Kidney (tissue), 14 donors: ENCODE measurements around the gene ZMIZ2. TPM values are rescaled to one million over a fixed set of nuclear protein-coding genes. Genes with fewer than 3 reads are reported as not detected.

Source experiments
- DNase-seq, 5 donors: peaks; one replicate each; pipeline ENCODE4 v3.0.0-alpha.2; 2013 to 2020
- FAIRE-seq: peaks from 2 replicates; lab custom pipeline; 2012; peaks lifted over from hg19 to GRCh38; lab: Jason Lieb, UNC
- H3K27ac ChIP-seq, 2 donors: one replicate each; pipeline ENCODE4 v1.7.0; 2013; ENCODE audit warnings: low read depth in 2 of 2, low read length in 2 of 2, inconsistent platforms in 1 of 2
- H3K27me3 ChIP-seq: one replicate; pipeline ENCODE4 v1.7.1; 2013; ENCODE audit warnings: low read length, inconsistent platforms; ENCODE audit not compliant: control insufficient read depth, insufficient read depth
- H3K36me3 ChIP-seq, 3 donors: one replicate each; pipeline versions ENCODE4 v1.7.0 to v1.7.1; 2013; ENCODE audit warnings: low read length in 3 of 3, control low read depth in 1 of 3, inconsistent platforms in 1 of 3; ENCODE audit not compliant: insufficient read depth in 3 of 3, control insufficient read depth in 2 of 3
- H3K4me1 ChIP-seq, 3 donors: one replicate each; pipeline versions ENCODE4 v1.7.0 to v1.7.1; 2013; ENCODE audit warnings: low read length in 3 of 3, inconsistent platforms in 1 of 3, low read depth in 1 of 3; ENCODE audit not compliant: control insufficient read depth in 2 of 3, insufficient read depth in 2 of 3
- H3K4me3 ChIP-seq, 3 donors: one replicate each; pipeline versions ENCODE4 v1.7.0 to v1.8.1; 2013; ENCODE audit warnings: low read length in 3 of 3, control low read depth in 1 of 3, inconsistent platforms in 1 of 3
- H3K9ac ChIP-seq, 3 donors: one replicate each; pipeline versions ENCODE4 v1.7.0 to v1.7.1; 2013; ENCODE audit warnings: low read length in 3 of 3, control low read depth in 1 of 3, inconsistent platforms in 1 of 3
- H3K9me3 ChIP-seq, 3 donors: one replicate each; pipeline versions ENCODE4 v1.7.0 to v1.7.1; 2013; ENCODE audit warnings: low read length in 3 of 3, control low read depth in 1 of 3, inconsistent platforms in 1 of 3; ENCODE audit not compliant: control insufficient read depth in 2 of 3, insufficient read depth in 1 of 3
- CTCF ChIP-seq: IDR thresholded peaks from 3 replicates; pipeline ENCODE4 v1.5.1; 2012; ENCODE audit warnings: mild to moderate bottlenecking, moderate library complexity, borderline replicate concordance; ENCODE audit not compliant: insufficient read depth; ENCODE audit errors: extremely low read depth
- intact Hi-C: fragments of 100-400 bp; cut with DNase I; formaldehyde crosslinking; loops from one replicate; pipeline ENCODE4 v1.11.1; 2022
- polyA plus RNA-seq: library from polyadenylated mRNA; stranded (reverse); fragments of 350-450 nt; fragmentation: Illumina TruSeq; extraction: RNeasy Lipid Tissue Mini Kit (QIAGEN cat#74804); gene quantifications from one replicate; pipeline ENCODE4 v1.2.3, GENCODE V29; 2014; ENCODE audit warnings: low read depth, low replicate concordance; ENCODE audit not compliant: insufficient read depth
- total RNA-seq: library from RNA; stranded (reverse); fragmentation: NEBNext Ultra II Directional; extraction: Animal tissue kit (Norgen Biotek cat#: 25700); gene quantifications from one replicate; pipeline ENCODE4 v1.2.1, GENCODE V29; 2021
- donor health status: control.
- donor health status: control.
- donor health status: control.
- donor health status: control.
- donor health status: control.
- donor health status: DM: yes; HTN: yes; CAD: no.
- donor health status: Normal renal cell carcinoma (clear cell type).

The ZMIZ2 gene
- total and polyA plus RNA-seq, 2 donors from 2014 or later = 30.5 to 127 TPM

DNA sequence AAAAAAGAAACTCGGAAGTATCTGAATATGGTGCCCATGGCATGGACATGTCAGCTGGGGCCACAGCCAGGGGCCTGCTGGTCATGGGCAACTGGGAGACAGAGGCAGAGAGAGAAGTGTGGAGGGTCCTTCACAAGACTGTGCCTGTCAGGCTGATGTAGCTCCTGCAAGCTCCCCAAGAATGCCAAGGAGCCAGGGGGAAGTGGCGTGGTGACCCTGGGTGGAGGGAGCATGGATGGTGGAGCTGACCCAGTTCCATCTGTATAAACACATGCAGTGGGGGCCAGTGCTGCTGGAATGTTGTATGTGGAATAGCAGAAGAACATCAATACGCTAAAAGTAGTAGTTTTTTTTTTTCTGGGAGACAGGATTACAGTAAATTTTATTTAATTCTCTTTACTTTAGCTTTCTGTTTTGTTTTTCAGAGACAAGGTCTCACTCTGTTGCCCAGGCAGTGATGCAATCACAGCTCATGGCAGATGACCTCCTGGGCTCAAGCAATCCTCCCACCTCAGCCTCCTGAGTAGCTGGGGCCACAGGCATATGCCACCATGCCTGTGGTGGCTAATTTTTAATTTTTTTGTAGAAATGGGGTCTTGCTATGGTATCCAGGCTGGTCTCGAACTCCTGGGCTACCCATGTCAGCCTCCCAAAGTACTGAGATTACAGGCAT, 10.5 kb upstream of the ZMIZ2 start:
- Histone ChIP-seq H3K27ac (no peak overlapping the region), H3K4me1 (no peaks in the 10 kb centered on the region), H3K9me3 (no peaks in the 10 kb centered on the region), H3K4me3 (no peak overlapping the region), H3K36me3 (no peaks in the 10 kb centered on the region), H3K27me3 (no peaks in the 10 kb centered on the region), H3K9ac (no peak overlapping the region)
- DNase-seq (peak in 1 of 5 donors; percentile 23), FAIRE-seq (no peak)
- intact Hi-C loops = no loop called here
- no peak for TF ChIP-seq CTCF

GRCh38 chr7:44738876-44739665, 9.6 kb upstream of the ZMIZ2 start:
- TF ChIP-seq CTCF = no peak
- H3K36me3 ChIP-seq = no peaks in the 10 kb centered on the region
- intact Hi-C loops = no loop called here
- H3K4me3 ChIP-seq = no peak overlapping the region
- FAIRE-seq = no peak
- no peaks in the 10 kb centered on the region for H3K27me3 ChIP-seq
- no peaks in the 10 kb centered on the region for H3K9me3 ChIP-seq
- no peak overlapping the region for H3K9ac ChIP-seq
- peak in 1 of 5 donors; percentile 51 for DNase-seq
- H3K27ac ChIP-seq = no peak overlapping the region
- H3K4me1 ChIP-seq = no peaks in the 10 kb centered on the region

GRCh38 chr7:44740055-44740454, 8.6 kb upstream of the ZMIZ2 start:
- no peaks in the 10 kb centered on the region for H3K27me3 ChIP-seq
- no peak overlapping the region for H3K4me3 ChIP-seq
- intact Hi-C loops = no loop called here
- no peak overlapping the region for H3K27ac ChIP-seq
- no peak overlapping the region for H3K9ac ChIP-seq
- no peak for TF ChIP-seq CTCF
- H3K4me1 ChIP-seq = no peaks in the 10 kb centered on the region
- DNase-seq (no peak), FAIRE-seq (no peak)
- H3K36me3 ChIP-seq = no peaks in the 10 kb centered on the region
- no peaks in the 10 kb centered on the region for H3K9me3 ChIP-seq
